Measurements from ENCODE around the gene BCL7A.

DNA sequence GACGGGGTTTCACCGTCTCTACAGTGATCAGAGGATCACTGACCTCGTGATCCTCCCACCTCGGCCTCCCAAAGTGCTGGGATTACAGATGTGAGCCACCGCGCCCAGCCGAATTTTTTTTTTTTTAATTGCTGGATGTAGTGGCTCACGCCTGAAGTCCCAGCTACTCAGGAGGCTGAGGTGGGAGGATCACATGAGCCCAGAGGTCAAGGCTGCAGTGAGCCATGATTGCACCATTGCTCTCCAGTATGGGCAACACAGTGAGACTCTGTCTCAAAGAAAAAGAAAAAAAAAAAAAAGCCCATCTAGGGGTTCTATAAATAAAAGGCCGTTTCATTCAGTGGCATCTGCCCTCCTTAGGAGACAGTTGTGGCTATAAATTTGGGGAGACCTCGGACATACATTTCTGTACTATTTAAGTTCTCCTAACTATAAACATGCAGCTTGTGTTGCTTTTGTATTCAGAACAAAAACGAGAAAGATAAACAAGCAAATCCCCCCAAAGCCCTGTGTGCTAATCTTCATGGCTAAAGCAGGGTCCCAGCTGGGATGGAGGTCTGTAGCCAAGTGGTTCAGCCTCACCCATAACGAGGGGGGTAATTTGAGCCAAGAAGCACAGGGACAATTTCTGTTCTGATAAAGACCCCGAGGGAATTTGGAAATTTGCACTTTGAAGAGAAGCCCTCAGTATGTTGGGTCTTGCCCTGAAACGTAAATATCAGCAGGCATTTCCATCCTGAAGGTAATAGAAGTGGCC, 35.0 kb upstream of the BCL7A start:
- TF ChIP-seq, protein P1, sequence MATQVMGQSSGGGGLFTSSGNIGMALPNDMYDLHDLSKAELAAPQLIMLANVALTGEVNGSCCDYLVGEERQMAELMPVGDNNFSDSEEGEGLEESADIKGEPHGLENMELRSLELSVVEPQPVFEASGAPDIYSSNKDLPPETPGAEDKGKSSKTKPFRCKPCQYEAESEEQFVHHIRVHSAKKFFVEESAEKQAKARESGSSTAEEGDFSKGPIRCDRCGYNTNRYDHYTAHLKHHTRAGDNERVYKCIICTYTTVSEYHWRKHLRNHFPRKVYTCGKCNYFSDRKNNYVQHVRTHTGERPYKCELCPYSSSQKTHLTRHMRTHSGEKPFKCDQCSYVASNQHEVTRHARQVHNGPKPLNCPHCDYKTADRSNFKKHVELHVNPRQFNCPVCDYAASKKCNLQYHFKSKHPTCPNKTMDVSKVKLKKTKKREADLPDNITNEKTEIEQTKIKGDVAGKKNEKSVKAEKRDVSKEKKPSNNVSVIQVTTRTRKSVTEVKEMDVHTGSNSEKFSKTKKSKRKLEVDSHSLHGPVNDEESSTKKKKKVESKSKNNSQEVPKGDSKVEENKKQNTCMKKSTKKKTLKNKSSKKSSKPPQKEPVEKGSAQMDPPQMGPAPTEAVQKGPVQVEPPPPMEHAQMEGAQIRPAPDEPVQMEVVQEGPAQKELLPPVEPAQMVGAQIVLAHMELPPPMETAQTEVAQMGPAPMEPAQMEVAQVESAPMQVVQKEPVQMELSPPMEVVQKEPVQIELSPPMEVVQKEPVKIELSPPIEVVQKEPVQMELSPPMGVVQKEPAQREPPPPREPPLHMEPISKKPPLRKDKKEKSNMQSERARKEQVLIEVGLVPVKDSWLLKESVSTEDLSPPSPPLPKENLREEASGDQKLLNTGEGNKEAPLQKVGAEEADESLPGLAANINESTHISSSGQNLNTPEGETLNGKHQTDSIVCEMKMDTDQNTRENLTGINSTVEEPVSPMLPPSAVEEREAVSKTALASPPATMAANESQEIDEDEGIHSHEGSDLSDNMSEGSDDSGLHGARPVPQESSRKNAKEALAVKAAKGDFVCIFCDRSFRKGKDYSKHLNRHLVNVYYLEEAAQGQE (IDR thresholded peaks at IDR 0.05) = no peak
- TF ChIP-seq YY1 (IDR thresholded peaks at IDR 0.05) = no peak
